OCI-LY3 (cell line): ENCODE data around the gene CNPY1.

Experiments
- H2AFZ ChIP-seq: fragments of 200-600, 300-600 bp; shearing (Covaris generic); 2 replicates; pipeline ENCODE4 v1.6.0; 2014; ENCODE audit warnings: antibody characterized with exemption, low read depth, low read length
- H3K27ac ChIP-seq: fragments of 200-600, 300-600 bp; sonication (generic); 2 replicates; pipeline ENCODE4 v1.5.1; 2014; ENCODE audit warnings: mild to moderate bottlenecking, low read length, moderate library complexity, mixed read lengths
- H3K27me3 ChIP-seq: fragments of 200-600, 300-600 bp; sonication (generic); 2 replicates; pipeline ENCODE4 v1.6.1; 2014; ENCODE audit warnings: low read depth, low read length, mixed read lengths
- H3K36me3 ChIP-seq: fragments of 200-600, 300-600 bp; sonication (generic); replicated peaks from 2 replicates; pipeline ENCODE3; 2014; ENCODE audit warnings: low read depth, low read length, mixed read lengths
- H3K4me1 ChIP-seq: fragments of 300-600, 200-600 bp; sonication (generic); 2 replicates; pipeline ENCODE4 v1.6.1; 2014; ENCODE audit warnings: low read length, mixed read lengths
- H3K4me2 ChIP-seq: fragments of 200-600, 300-600 bp; sonication (generic); 2 replicates; pipeline ENCODE4 v1.6.1; 2014; ENCODE audit warnings: low read length, mixed read lengths
- H3K4me3 ChIP-seq: fragments of 300-600, 200-600 bp; sonication (generic); 2 replicates; pipeline ENCODE4 v1.5.1; 2014; ENCODE audit warnings: antibody characterized with exemption, mild to moderate bottlenecking, low read length, moderate library complexity
- H3K79me2 ChIP-seq: fragments of 300-600, 200-600 bp; shearing (Covaris generic); 2 replicates; pipeline ENCODE4 v1.6.1; 2014; ENCODE audit warnings: mild to moderate bottlenecking, low read length, mixed read lengths
- H3K9ac ChIP-seq: fragments of 300-600, 200-600 bp; shearing (Covaris generic); 2 replicates; pipeline ENCODE4 v1.6.0; 2014; ENCODE audit warnings: mild to moderate bottlenecking, low read length, moderate library complexity
- H3K9me3 ChIP-seq: fragments of 200-600, 300-600 bp; shearing (Covaris generic); 2 replicates; pipeline ENCODE4 v1.6.1; 2014; ENCODE audit warnings: low read length, mixed read lengths; ENCODE audit not compliant: insufficient read depth
- H4K20me1 ChIP-seq: fragments of 200-600, 300-600 bp; sonication (generic); 2 replicates; pipeline ENCODE4 v1.6.1; 2016; ENCODE audit warnings: low read length, mixed read lengths; ENCODE audit not compliant: insufficient read depth
- EZH2phosphoT487 ChIP-seq: fragments of 200-600 bp; shearing (Covaris generic); IDR thresholded peaks from 2 replicates; pipeline ENCODE4 v1.6.1; 2018; ENCODE audit warnings: antibody characterized with exemption, mixed run types, low read depth
- TF ChIP-seq, protein P1 (sequence below): fragments of 200-600, 300-600 bp; sonication (generic); IDR thresholded peaks from 2 replicates; pipeline ENCODE4 v1.5.1; 2014; ENCODE audit warnings: antibody characterized with exemption, low read length, low read depth

Gene CNPY1

DNA sequence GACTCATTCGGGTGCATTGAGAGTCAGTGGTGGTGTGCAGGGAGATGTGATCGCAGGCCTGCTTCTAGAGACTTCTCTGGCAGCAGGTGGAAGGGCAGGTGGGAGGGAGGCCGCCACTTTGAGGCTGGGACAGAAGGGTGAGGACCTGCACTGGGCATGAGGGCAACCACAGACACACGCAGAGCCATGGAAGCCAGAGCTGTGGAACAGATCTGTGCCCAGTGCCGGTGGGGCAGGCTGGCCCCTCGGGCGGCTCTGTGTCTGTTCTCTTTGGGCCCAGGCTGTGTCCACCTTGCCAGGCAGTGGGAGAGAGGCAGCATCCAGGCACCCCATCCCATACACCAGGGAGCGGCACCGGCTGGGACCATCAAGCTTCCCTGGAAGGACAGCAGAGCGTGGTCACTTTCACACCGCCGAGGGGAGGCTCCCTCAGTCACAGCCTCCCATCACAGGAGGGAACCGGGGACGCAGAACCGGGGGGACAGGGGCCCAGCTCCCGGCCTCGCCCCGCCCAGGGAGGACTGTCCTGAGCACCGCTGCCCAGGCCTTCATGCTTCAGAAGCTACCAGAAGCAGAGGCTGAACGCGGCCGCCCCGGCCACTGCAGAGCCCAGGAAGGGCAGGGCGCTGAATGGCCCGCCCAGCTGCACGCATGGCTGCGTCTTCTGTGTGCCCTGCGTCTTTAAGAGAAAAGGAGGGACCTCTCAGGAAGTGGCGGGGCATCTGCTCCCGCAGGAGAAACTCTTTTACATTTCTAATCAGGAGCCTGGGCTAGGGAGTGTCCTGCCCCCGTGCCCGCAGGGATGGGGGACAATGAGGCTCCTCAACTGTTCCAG lies 56.3 kb downstream of the CNPY1 start:
- Histone ChIP-seq H3K4me1 (no peaks in the 10 kb centered on the region), H3K27ac (no peak overlapping the region), H3K9ac (no peak overlapping the region), H3K36me3 (no peaks in the 10 kb centered on the region), H4K20me1 (no peaks in the 10 kb centered on the region), H3K9me3 (no peaks in the 10 kb centered on the region), H3K4me2 (no peak overlapping the region), H3K27me3 (peaks cover 20% of the 10 kb centered on the region; the same call in 1 of the 2 replicates), H3K4me3 (no peak overlapping the region), H2AFZ (peak overlapping the region; percentile 53; the same call in 1 of the 2 replicates), H3K79me2 (no peaks in the 10 kb centered on the region)
- TF ChIP-seq EZH2phosphoT487: no peak
- TF ChIP-seq, protein P1, sequence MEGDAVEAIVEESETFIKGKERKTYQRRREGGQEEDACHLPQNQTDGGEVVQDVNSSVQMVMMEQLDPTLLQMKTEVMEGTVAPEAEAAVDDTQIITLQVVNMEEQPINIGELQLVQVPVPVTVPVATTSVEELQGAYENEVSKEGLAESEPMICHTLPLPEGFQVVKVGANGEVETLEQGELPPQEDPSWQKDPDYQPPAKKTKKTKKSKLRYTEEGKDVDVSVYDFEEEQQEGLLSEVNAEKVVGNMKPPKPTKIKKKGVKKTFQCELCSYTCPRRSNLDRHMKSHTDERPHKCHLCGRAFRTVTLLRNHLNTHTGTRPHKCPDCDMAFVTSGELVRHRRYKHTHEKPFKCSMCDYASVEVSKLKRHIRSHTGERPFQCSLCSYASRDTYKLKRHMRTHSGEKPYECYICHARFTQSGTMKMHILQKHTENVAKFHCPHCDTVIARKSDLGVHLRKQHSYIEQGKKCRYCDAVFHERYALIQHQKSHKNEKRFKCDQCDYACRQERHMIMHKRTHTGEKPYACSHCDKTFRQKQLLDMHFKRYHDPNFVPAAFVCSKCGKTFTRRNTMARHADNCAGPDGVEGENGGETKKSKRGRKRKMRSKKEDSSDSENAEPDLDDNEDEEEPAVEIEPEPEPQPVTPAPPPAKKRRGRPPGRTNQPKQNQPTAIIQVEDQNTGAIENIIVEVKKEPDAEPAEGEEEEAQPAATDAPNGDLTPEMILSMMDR: no peak

DNA sequence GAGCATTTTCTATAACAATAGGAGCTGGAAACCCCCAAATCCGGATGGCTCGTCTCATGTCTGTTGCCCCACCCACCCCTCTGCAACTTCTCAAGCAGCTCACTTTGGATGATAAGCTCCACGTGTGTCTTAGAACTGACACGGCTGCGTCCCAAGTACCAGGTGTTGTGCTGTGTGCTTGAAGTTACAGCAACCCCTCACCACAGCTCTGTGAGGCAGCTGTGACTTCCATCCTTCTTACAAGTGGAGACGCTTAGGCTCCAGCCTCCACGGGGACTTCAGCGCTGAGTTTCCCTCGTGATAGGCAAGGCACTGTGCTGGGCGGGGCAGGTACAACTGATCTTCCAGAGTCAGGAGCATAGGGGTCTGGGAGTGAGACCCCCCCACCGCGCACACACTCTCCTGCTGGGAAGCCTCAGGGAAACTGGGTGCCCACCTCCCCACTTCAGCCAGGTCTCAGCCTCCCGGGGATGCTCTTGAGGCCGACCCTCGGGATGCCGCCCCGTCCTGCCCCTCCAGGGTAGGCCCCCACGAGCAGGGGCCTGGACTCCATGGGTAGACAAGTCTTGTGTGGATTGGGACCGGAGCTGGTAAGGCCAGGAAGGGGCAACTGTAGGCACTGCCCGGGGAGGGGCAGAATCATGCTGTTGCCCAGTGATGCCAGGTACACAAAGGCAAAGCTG lies 57.1 kb downstream of the CNPY1 start:
- Histone ChIP-seq H3K4me2 (no peak overlapping the region), H3K4me3 (no peak overlapping the region), H3K36me3 (no peaks in the 10 kb centered on the region), H3K9me3 (no peaks in the 10 kb centered on the region), H2AFZ (no peak overlapping the region), H3K27me3 (peaks cover 20% of the 10 kb centered on the region; the same call in 1 of the 2 replicates), H3K79me2 (no peaks in the 10 kb centered on the region), H3K4me1 (no peaks in the 10 kb centered on the region), H3K9ac (no peak overlapping the region), H3K27ac (no peak overlapping the region), H4K20me1 (no peaks in the 10 kb centered on the region)
- TF ChIP-seq, protein P1: no peak
- TF ChIP-seq EZH2phosphoT487: no peak

DNA sequence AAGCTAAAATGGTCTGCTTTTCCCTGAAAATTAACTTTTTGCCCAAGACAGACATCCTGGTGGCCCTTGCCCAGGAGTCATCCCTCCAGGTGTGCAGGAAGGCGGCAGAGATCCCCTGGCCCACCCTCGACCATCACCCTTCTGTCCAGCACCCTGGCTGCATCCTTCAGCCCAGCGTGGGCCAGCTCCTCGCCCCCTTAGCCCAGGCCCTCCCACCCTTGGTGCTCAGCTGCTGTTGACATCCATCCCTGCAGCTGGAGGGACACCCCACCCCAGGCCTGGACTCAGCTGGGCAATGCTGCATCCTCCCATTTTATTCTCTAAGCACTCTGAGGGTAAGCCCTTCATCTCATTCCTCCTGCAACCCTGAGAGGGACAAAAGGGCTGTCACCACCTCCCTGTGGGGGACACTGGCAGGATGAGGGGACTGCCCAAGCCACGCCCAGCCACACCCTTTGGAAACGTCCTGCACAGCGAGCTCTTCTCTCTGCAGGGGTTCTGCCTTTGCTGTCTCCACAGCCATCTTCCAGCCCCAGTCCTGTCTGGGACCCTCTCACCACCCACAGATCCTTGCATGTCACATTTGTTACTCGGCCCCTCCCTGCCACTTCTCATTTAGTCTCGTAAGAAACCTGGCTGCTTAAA lies 57.8 kb downstream of the CNPY1 start:
- no peaks in the 10 kb centered on the region for H3K79me2 ChIP-seq
- no peak overlapping the region for H3K4me3 ChIP-seq
- no peaks in the 10 kb centered on the region for H3K9me3 ChIP-seq
- peaks cover 20% of the 10 kb centered on the region for H3K27me3 ChIP-seq
- H3K9ac ChIP-seq: no peak overlapping the region
- no peak overlapping the region for H2AFZ ChIP-seq
- no peaks in the 10 kb centered on the region for H3K36me3 ChIP-seq
- H3K4me2 ChIP-seq: no peak overlapping the region
- no peaks in the 10 kb centered on the region for H3K4me1 ChIP-seq
- TF ChIP-seq, protein P1: no peak
- no peak for TF ChIP-seq EZH2phosphoT487
- H3K27ac ChIP-seq: no peak overlapping the region
- no peaks in the 10 kb centered on the region for H4K20me1 ChIP-seq
